Neutrophil (primary cell): Measurements from ENCODE around the gene ARMC5.

ENCODE experiments used
- H3K27ac ChIP-seq: fragments of 200-600 bp; sonication (generic); 2 replicates; pipeline ENCODE4 v1.5.1; 2016; ENCODE audit warnings: mild to moderate bottlenecking, moderate library complexity
- H3K27me3 ChIP-seq: fragments of 200-600 bp; sonication (generic); 2 replicates; pipeline ENCODE4 v1.6.0; 2016; ENCODE audit warnings: mild to moderate bottlenecking
- H3K36me3 ChIP-seq: fragments of 200-600 bp; sonication (generic); 2 replicates; pipeline ENCODE4 v1.5.1; 2017
- H3K4me1 ChIP-seq, 2 experiments: fragments of 200-600 bp in 1 of 2; sonication (generic) in 1 of 2; 1 replicate in 1 of 2; 2 replicates in 1 of 2; pipeline versions ENCODE4 v1.5.1 to v1.6.1; 2013 to 2016; ENCODE audit warnings: low read depth in 1 of 2, low read length in 1 of 2, mild to moderate bottlenecking in 1 of 2, moderate library complexity in 1 of 2; ENCODE audit not compliant: control insufficient read depth in 1 of 2, insufficient read depth in 1 of 2
- H3K4me3 ChIP-seq, 2 experiments: fragments of 200-600 bp in 1 of 2; sonication (generic) in 1 of 2; 1 replicate in 1 of 2; 2 replicates in 1 of 2; pipeline ENCODE4 v1.5.1; 2013 to 2016; ENCODE audit warnings: low read depth in 1 of 2, low read length in 1 of 2, mild to moderate bottlenecking in 1 of 2, moderate library complexity in 1 of 2
- H3K9me3 ChIP-seq: fragments of 200-600 bp; sonication (generic); 2 replicates; pipeline ENCODE4 v1.5.1; 2016
- CTCF ChIP-seq: fragments of 200-600 bp; sonication (generic); IDR thresholded peaks from 2 replicates; pipeline ENCODE4 v1.5.1; 2016; ENCODE audit warnings: antibody characterized with exemption

ARMC5 gene

GRCh38 chr16:31487720-31488467 lies 28.6 kb downstream of the ARMC5 start:
- peaks cover 15% of the 10 kb centered on the region for H3K36me3 ChIP-seq
- H3K4me1 ChIP-seq: peaks cover 13 to 15% of the 10 kb centered on the region in 2 experiments
- H3K27ac ChIP-seq: no peak overlapping the region
- H3K27me3 ChIP-seq: peaks cover 34% of the 10 kb centered on the region
- no peak for TF ChIP-seq CTCF
- H3K4me3 ChIP-seq: peak overlapping the region; percentile 67 to 90
- no peaks in the 10 kb centered on the region for H3K9me3 ChIP-seq

- peaks cover 34% of the 10 kb centered on the region for H3K27me3 ChIP-seq
- TF ChIP-seq CTCF: no peak
- no peaks in the 10 kb centered on the region for H3K9me3 ChIP-seq
- H3K27ac ChIP-seq: no peak overlapping the region
- peaks cover 23% of the 10 kb centered on the region for H3K36me3 ChIP-seq
- H3K4me3 ChIP-seq: peak overlapping the region; percentile 67 to 90
- H3K4me1 ChIP-seq: peaks cover 13 to 15% of the 10 kb centered on the region in 2 experiments
Measured at GRCh38 chr16:31488468-31489297, 29.4 kb downstream of the ARMC5 start.

GRCh38 chr16:31489298-31489564 lies 29.9 kb downstream of the ARMC5 start:
- TF ChIP-seq CTCF: no peak
- H3K9me3 ChIP-seq: no peaks in the 10 kb centered on the region
- no peak overlapping the region for H3K4me3 ChIP-seq
- no peak overlapping the region for H3K27ac ChIP-seq
- H3K4me1 ChIP-seq: peaks cover 13 to 15% of the 10 kb centered on the region in 2 experiments
- H3K36me3 ChIP-seq: peaks cover 24% of the 10 kb centered on the region
- H3K27me3 ChIP-seq: peaks cover 34% of the 10 kb centered on the region

- H3K4me1 ChIP-seq: peaks cover 13 to 15% of the 10 kb centered on the region in 2 experiments
- H3K27me3 ChIP-seq: peaks cover 34% of the 10 kb centered on the region
- no peak overlapping the region for H3K4me3 ChIP-seq
- no peak for TF ChIP-seq CTCF
- H3K36me3 ChIP-seq: peaks cover 24% of the 10 kb centered on the region
- no peak overlapping the region for H3K27ac ChIP-seq
- no peaks in the 10 kb centered on the region for H3K9me3 ChIP-seq
Measured at GRCh38 chr16:31489616-31490584, 30.6 kb downstream of the ARMC5 start.

- no peak overlapping the region for H3K27ac ChIP-seq
- H3K36me3 ChIP-seq: peaks cover 36% of the 10 kb centered on the region
- no peak for TF ChIP-seq CTCF
Measured at GRCh38 chr16:31491778-31492418, 32.6 kb downstream of the ARMC5 start.

More at GRCh38 chr16:31491778-31492418, 32.6 kb downstream of the ARMC5 start:
- Histone ChIP-seq H3K4me3 (no peak overlapping the region), H3K4me1 (peaks cover 13 to 15% of the 10 kb centered on the region in 2 experiments), H3K27me3 (peaks cover 17% of the 10 kb centered on the region), H3K9me3 (no peaks in the 10 kb centered on the region)
